Heart right ventricle (tissue), 16 donors: Measurements from ENCODE around the gene SURF4. TPM values are rescaled to one million over a fixed set of nuclear protein-coding genes. Genes with fewer than 3 reads are reported as not detected.
A peak's percentile ranks its signal among the peaks of the same experiment; 100 is the strongest.

Experiments
- ATAC-seq, 8 donors: fragments of 200-7000 bp; cut with Tn5 transposase; one replicate each; pipeline ENCODE4 v1.9.1; 2020; ENCODE audit warnings: mild to moderate bottlenecking in 8 of 8, moderate library complexity in 8 of 8, moderate number of reproducible peaks in 1 of 8
- DNase-seq, 2 donors: peaks; one replicate each; pipeline ENCODE4 v3.0.0-alpha.2; 2020
- H3K27ac ChIP-seq, 10 donors: fragments of 200-600 bp; sonication (generic) in 2 of 10; one replicate each; pipeline versions ENCODE4 v1.5.0 to v1.8.0; 2020 to 2022; ENCODE audit warnings: mild to moderate bottlenecking in 3 of 10
- H3K27me3 ChIP-seq, 7 donors: fragments of 200-600 bp; one replicate each; pipeline ENCODE4 v1.8.0; 2021 to 2022; ENCODE audit warnings: mild to moderate bottlenecking in 2 of 7
- H3K36me3 ChIP-seq, 9 donors: fragments of 200-600 bp; sonication (generic) in 1 of 9; one replicate each; pipeline versions ENCODE4 v1.5.0 to v1.8.0; 2020 to 2022; ENCODE audit warnings: mild to moderate bottlenecking in 2 of 9
- H3K4me1 ChIP-seq, 9 donors: fragments of 200-600 bp; sonication (generic) in 1 of 9; one replicate each; pipeline versions ENCODE4 v1.5.0 to v1.8.0; 2020 to 2022; ENCODE audit warnings: mild to moderate bottlenecking in 4 of 9
- H3K4me3 ChIP-seq, 10 donors: fragments of 200-600 bp; sonication (generic) in 2 of 10; one replicate each; pipeline versions ENCODE4 v1.5.0 to v1.8.0; 2020 to 2022; ENCODE audit warnings: mild to moderate bottlenecking in 7 of 10, moderate library complexity in 2 of 10
- H3K9me3 ChIP-seq, 11 donors: fragments of 200-600 bp in 10 of 11; sonication (generic) in 2 of 11; one replicate each; pipeline versions ENCODE4 v1.5.0 to v1.8.0; 2013 to 2022; ENCODE audit warnings: mild to moderate bottlenecking in 2 of 11, control low read depth in 1 of 11, moderate library complexity in 1 of 11
- CTCF ChIP-seq, 9 donors: fragments of 200-600 bp; sonication (generic) in 2 of 9; IDR thresholded peaks; one replicate each; pipeline versions ENCODE4 v1.5.0 to v1.8.0; 2021 to 2022; ENCODE audit warnings: antibody characterized with exemption in 9 of 9, mild to moderate bottlenecking in 5 of 9, moderate library complexity in 1 of 9
- WGBS, 2 donors: extraction: QIAGEN DNeasy Blood & Tissue Kit; methylation state at CpG; one replicate each; pipeline ENCODE4 v1.1.7; 2013; ENCODE audit warnings: inconsistent platforms in 1 of 2; 5-methylcytosine and 5-hydroxymethylcytosine counted together
- intact Hi-C, 10 donors: fragments of 100-400 bp; cut with DNase I; formaldehyde crosslinking; loops; one replicate each; pipeline versions ENCODE4 v1.11.1 to v1.14.2; 2022
- polyA plus RNA-seq, 2 donors: library from polyadenylated mRNA; stranded (reverse); fragments of 200-250 nt; gene quantifications; one replicate each; pipeline ENCODE4 v1.2.3, GENCODE V29; 2013
- total RNA-seq, 10 donors: library from RNA; stranded (reverse); fragmentation: NEBNext Ultra II Directional in 3 of 10; extraction: Animal tissue kit (Norgen Biotek cat#: 25700) in 3 of 10; gene quantifications; one replicate each; pipeline versions ENCODE4 v1.2.1 to v1.2.4, GENCODE V29; 2021 to 2023
- donor health status: Arrhythmogenic right ventricular cardiomyopathy.
- donor health status: ischemic (EF 13 %, LVEDD 7.1; RV severe dilation, severe dysfunction).
- donor health status: healthy with polysubstance abuse.
- donor health status: DM: no; HTN: yes; CAD: no.
- donor health status: DM: no; HTN: no; CAD: no.
- donor health status: ischemic (EF 25% LVEDD 6.9; RV normal size, moderate dysfunction).
- donor health status: ischemic (EF 25% LVEDD 5.7; RV mildly dilated, moderate dysfunction).
- donor health status: healthy.
- donor health status: DM: yes; HTN: yes; CAD: no.
- donor health status: Ischemic cardiomyopathy.
- donor health status: ischemic (EF 35%, LVEDD 5.7; RV mildly dilated, moderate dysfunction).
- donor health status: nonischemic (EF 11% LVEDD 7.7; RV severe dilation, severe dysfunction).
- donor health status: DM: yes; HTN: yes; CAD: no.
- donor health status: PGD.
- donor health status: ischemic (EF 29% LVEDD 5.4; RV normal size, mild dysfunction).
- donor health status: nonischemic (EF 23%, LVEDD 6.1; RV moderate dilation, normal function).

Gene SURF4
- total and polyA plus RNA-seq, 12 donors: 21.5 to 113 (median 64.2) TPM

GRCh38 chr9:133344071-133344470, 31.8 kb downstream of the SURF4 start:
- H3K9me3 ChIP-seq: no peaks in the 10 kb centered on the region
- ATAC-seq (no peak), DNase-seq (no peak)
- peaks cover 5 to 56% (median 20%) of the 10 kb centered on the region in 9 donors for H3K4me1 ChIP-seq
- no peak overlapping the region for H3K27ac ChIP-seq
- peaks cover 0 to 76% (median 34%) of the 10 kb centered on the region in 9 donors for H3K36me3 ChIP-seq
- H3K27me3 ChIP-seq: no peaks in the 10 kb centered on the region
- H3K4me3 ChIP-seq: no peak overlapping the region
- WGBS, 2 donors: 91 to 94% methylated on average over 19 of the region's 19 CpGs
- TF ChIP-seq CTCF (IDR thresholded peaks at IDR 0.05): no peak
- intact Hi-C loops: loop anchor here in 2 of 10 donors (10.0 kb wide), 1 partner anchor 141 kb away; no protein-coding TSS in a partner anchor

- peak in 1 of 9 donors; percentile 6 for TF ChIP-seq CTCF (IDR thresholded peaks at IDR 0.05)
- Histone ChIP-seq H3K27ac (peak overlapping the region in 2 of 10 donors; percentile 12 to 90), H3K36me3 (peaks cover 0 to 78% (median 34%) of the 10 kb centered on the region in 9 donors), H3K4me3 (no peak overlapping the region), H3K27me3 (no peaks in the 10 kb centered on the region), H3K4me1 (peaks cover 5 to 62% (median 16%) of the 10 kb centered on the region in 9 donors), H3K9me3 (no peaks in the 10 kb centered on the region)
- intact Hi-C loops: loop anchor here in 2 of 10 donors (10.0 kb wide), 1 partner anchor 142 kb away; no protein-coding TSS in a partner anchor
- WGBS, 2 donors: 84 to 86% methylated on average over 11 of the region's 11 CpGs
- ATAC-seq (no peak), DNase-seq (no peak)
Measured at GRCh38 chr9:133342570-133342969, 33.3 kb downstream of the SURF4 start.

- intact Hi-C loops: loop anchor here in 2 of 10 donors (10.0 kb wide), 1 partner anchor 143 kb away; no protein-coding TSS in a partner anchor
- DNase-seq (no peak), ATAC-seq (no peak)
- Histone ChIP-seq H3K27me3 (no peaks in the 10 kb centered on the region), H3K4me1 (peaks cover 5 to 61% (median 13%) of the 10 kb centered on the region in 9 donors), H3K9me3 (no peaks in the 10 kb centered on the region), H3K36me3 (peaks cover 0 to 78% (median 34%) of the 10 kb centered on the region in 9 donors), H3K4me3 (peak overlapping the region in 1 of 10 donors; percentile 45), H3K27ac (peak overlapping the region in 1 of 10 donors; percentile 90)
- peak in 1 of 9 donors; percentile 6 for TF ChIP-seq CTCF (IDR thresholded peaks at IDR 0.05)
- WGBS, 2 donors: 79 to 83% methylated on average over 12 of the region's 12 CpGs
Measured at GRCh38 chr9:133342069-133342406, 33.8 kb downstream of the SURF4 start.

GRCh38 chr9:133341369-133342068, 34.3 kb downstream of the SURF4 start:
- WGBS, 2 donors: 85 to 91% methylated on average over 15 of the region's 15 CpGs
- H3K27me3 ChIP-seq: no peaks in the 10 kb centered on the region
- H3K9me3 ChIP-seq: no peaks in the 10 kb centered on the region
- ATAC-seq (peak in 7 of 8 donors; percentile 41 to 73 (median 62)), DNase-seq (peak in 1 of 2 donors; percentile 58)
- intact Hi-C loops: loop anchor here in 2 of 10 donors (10.0 kb wide), 1 partner anchor 143 kb away; no protein-coding TSS in a partner anchor
- peaks cover 0 to 78% (median 34%) of the 10 kb centered on the region in 9 donors for H3K36me3 ChIP-seq
- H3K4me3 ChIP-seq: peak overlapping the region in 1 of 10 donors; percentile 45
- peaks cover 2 to 61% (median 13%) of the 10 kb centered on the region in 9 donors for H3K4me1 ChIP-seq
- no peak for TF ChIP-seq CTCF (IDR thresholded peaks at IDR 0.05)
- peak overlapping the region in 6 of 10 donors; percentile 4 to 90 (median 38) for H3K27ac ChIP-seq
